DMS53 (cell line): ENCODE data around the gene RNU4-1.
"Not testable (repeated sequence)": the region's sequence is repeated elsewhere in the genome, so short reads cannot be mapped to it uniquely, and the experiment has no call there.

Experiments
- DNase-seq: peaks from one replicate; lab custom pipeline; 2025; lab: John Stamatoyannopoulos, UW

Gene RNU4-1

DNA sequence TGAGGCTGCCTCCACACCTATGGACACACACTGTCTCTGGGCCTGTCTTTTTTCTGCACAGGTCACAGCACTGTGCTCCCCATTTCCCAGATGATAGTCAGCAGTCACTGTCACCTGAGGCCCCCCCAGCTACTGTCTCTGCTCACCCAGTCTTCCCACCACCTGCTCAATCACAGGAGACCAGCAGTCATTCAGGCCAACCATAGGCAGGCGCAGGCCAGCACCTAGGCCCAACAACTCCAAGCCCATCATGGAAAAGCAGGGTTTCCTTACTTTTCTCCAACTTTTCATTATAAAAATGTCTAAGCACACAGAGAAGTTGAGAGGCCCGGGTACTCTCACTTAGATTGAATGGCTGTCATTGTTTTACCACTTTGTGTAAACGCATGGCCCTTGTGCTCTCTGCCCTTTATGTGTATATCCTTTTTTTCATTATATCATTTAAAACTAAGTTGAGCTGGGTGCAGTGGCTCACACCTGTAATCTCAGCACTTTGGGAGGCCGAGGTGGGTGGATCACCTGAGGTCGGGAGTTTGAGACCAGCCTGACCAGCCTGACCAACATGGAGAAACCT, 34.6 kb downstream of the RNU4-1 start:
- no peak for DNase-seq

DNA sequence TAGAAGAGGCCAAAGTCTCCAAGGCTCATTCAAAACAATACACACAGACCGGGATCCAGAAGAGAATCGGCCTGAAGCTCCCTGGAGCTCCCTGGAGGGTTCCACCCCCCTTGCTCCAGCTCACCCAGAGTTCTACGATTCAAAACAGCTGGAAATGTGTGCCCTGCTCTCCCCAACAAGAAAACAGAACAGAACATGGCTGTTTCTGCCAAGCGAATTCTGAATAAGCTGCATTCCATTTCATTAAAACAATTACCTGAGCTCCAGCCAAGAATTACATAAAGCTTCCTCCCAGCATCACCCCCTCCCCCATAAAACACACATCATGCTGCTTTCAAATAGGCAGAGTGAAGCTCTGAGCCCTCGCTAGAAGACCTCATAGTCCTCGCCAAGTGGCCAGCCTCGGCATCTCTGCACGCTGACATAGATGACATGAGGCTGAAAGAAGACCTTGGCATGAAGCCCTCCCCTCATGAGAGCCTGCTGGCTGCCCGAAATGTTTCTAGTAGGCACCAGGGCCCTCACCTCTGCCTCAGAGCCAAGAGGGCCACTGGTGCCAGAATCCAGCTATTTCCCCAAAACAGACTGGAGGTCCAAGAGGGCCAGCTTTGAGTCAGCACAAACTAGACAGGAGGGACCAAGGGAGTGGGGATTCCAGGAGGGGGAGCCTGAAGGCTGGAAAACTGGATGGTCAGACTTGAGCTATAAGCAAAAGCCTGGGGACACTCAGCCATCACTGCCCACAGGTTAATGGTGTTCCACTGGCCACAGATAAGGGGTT, 35.8 kb downstream of the RNU4-1 start:
- DNase-seq: no peak

DNA sequence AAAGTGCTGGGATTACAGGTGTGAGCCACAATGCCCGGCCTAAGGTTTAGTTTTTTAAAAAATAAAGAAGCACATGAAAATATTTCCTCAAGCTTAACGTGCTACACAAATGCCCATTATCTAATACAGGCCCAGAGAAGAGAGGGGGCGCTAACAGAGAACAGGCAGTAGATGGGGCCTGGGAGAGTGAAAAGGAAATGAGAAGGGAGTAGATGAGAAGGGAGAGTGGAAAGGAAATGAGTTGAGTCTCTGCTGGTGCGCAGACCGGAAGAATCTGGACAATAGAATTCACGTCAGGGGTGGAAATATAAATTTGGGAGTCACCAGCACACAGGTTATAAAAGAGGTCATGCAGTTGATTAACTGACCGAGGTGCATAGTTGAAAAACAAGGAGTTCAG, 38.2 kb downstream of the RNU4-1 start:
- DNase-seq: no peak

DNA sequence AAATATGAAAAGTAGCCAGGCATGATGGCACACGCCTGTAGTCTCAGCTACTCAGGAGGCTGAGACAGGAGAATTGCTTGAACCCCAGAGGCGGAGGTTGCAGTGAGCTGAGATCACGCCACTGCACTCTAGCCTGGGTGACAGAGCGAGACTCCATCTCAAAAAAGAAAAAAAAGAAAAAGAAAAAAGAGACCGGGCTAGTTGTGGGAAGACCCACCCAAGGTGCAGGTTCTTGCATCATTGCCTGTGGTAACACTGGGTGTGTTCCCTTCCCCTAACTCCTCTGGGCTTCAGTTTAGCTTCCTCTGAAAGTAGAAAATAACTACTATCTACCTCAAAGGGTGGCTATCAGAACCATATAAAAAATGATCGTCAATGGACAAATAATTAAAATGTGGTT, 39.7 kb downstream of the RNU4-1 start:
- not testable (repeated sequence) for DNase-seq

DNA sequence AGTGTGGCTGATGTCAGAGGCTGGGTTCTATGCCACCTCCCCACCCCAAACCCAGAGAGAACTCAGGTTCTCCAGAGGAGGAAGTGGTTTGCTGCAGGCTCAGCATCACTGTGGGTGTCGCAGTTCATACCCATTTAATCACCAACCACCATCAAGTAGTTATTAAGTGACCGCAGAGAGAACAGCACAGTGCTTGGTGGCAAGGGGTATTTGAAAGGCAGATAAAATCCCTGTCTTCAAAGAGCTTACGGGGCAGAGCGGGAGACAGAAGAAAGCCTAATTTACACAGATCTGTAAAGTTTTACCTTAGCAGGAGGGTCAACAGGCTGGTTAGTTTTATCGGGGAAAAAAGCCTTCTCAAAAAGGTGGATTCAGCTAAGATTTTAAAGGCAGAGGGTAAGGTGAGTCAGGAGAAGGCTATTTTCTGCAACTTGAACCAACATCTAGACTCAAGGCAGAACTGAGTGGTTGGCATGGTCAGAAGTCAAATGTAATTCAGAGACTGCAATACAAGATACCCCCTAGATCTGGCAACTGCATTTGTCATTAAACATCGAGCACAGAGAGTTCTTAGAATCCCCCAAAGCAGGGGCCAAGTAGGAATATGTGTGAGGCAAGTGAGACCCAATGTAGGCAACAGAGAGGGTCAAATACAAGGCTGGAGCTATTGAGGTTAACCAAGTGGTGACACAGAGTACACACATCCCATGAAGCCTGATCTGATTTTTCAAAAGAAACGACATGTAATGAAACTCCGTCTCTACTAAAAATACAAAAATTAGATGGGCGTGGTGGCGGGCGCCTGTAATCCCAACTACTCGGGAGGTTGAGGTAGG, 40.7 kb downstream of the RNU4-1 start:
- DNase-seq: no peak

DNA sequence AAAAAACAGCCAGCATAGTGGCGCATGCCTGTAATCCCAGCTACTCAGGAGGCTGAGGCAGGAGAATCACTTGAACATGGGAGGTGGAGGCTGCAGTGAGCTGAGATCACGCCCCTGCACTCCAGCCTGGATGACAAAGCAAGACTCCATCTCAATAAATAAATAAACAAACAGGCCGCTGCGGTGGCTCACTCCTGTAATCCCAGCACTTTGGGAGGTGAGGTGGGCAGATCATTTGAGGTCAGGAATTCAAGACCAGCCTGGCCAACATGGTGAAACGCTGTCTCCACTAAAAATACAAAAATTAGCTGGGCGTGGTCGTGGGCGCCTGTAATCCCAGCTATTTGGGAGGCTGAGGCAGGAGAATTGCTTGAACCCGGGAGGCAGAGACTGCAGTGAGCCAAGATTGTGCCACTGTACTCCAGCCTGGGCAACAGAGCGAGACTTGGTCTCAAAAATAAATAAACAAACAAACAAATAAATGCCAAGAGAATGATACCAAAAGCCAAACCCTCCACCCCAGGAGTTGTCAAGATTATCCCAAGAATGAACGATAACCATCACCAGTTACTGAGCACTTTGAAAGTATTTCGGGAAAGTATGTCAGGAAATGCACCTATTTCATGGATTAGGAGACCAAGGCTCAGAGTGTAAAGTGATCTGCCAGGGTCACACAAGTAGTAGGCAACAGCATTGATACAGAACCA, 41.5 kb downstream of the RNU4-1 start:
- DNase-seq: not testable (repeated sequence)

- DNase-seq: no peak
Observed at GRCh38 chr12:120249875-120250795, 42.9 kb downstream of the RNU4-1 start.

DNA sequence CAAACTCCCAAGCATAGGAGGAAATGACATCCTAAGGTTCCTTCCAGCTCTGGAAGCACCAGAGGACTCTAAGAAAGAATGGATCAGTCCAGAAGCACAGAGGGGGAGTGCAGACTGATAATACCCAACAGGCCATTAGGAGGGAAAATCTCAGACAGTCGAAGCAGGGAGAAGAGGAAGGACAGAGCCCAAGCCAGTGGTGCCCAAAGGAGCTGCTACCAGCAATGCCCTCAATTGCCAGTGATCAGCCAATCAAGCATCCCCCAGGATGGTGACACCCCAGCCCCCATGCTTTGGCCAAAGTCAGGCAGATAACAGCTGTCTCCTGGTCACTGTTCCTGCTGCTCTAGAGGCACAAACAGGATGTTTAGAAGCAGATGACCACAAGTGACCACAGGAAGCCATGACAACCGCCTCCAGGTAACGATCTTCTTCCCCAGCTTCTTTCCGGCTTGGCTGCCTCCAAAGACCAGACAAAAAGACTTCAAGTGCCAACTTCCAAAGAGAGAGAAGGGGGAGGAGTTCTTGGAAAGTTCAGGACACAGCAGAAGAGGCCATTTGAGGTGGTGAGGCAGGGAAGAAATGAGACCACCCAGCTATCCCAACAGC, 43.7 kb downstream of the RNU4-1 start:
- DNase-seq: no peak

- no peak for DNase-seq
Observed at GRCh38 chr12:120247621-120248030, 45.4 kb downstream of the RNU4-1 start.

- DNase-seq: no peak
Observed at GRCh38 chr12:120247183-120247582, 45.9 kb downstream of the RNU4-1 start.

DNA sequence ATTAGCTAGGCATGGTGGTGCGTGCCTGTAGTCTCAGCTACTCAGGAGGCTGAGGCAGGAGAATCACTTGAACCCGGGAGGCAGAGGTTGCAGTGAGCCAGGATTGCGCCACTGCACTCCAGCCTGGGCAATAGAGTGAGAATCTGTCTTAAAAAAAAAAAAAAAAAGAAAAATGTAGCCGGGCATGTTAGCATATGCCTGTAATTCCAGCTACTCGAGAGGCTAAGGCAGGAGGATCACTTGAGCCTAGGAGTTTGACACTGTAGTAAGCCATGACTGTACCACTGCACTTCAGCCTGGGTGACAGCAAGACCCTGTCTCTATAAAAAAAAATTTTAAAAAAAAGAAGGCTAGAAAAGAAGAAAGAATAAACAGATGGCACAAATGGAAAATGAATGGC, 46.3 kb downstream of the RNU4-1 start:
- not testable (repeated sequence) for DNase-seq
